GM21528 (cell line): ENCODE measurements around the gene SZT2.

Experiments used
- ATAC-seq: cut with Tn5 transposase; IDR thresholded peaks from one replicate; pipeline ENCODE4 v1.9.1; 2021; ENCODE audit warnings: mild to moderate bottlenecking, moderate library complexity; ENCODE audit not compliant: unreplicated experiment, low FRiP score

The SZT2 gene

DNA sequence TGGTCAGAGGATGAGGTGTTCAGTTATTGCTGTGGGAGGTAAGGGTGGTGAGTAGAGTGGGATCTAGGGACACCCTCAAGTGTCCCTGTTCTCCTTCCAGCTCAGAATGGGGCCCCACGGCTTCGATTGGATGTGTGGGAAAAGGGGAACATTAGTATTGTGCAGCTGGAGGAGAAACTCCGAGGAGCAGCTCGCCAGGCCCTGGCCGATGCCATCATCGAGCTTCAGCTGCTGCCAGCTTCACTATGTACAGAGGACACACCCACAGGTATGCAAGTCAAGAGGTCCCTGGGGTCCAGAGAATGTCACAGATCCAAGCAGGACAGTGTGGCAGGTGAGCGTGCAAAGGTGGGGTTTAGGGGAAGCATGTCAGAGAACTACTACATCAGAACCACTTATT, 50.1 kb downstream of the SZT2 start:
- no peak for ATAC-seq

DNA sequence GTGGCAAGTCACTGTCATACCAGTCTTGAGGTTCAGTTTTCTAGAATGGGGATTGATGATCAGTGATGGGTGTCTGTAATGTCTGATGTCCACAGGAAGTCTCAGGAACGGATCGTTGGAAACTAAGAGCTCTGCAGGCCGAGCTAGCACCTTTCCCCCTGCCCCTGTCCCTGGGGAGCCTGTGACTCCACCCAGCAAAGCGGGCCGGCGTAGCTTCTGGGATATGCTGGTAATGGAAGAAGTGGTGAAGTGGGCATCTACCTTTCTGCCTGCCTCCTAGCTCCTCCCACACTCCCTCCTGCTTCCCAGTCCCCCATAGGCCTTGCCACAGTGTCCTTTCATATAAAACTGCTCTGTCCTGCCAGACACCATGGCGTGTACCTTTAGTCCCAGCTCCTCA, 50.7 kb downstream of the SZT2 start:
- no peak for ATAC-seq

DNA sequence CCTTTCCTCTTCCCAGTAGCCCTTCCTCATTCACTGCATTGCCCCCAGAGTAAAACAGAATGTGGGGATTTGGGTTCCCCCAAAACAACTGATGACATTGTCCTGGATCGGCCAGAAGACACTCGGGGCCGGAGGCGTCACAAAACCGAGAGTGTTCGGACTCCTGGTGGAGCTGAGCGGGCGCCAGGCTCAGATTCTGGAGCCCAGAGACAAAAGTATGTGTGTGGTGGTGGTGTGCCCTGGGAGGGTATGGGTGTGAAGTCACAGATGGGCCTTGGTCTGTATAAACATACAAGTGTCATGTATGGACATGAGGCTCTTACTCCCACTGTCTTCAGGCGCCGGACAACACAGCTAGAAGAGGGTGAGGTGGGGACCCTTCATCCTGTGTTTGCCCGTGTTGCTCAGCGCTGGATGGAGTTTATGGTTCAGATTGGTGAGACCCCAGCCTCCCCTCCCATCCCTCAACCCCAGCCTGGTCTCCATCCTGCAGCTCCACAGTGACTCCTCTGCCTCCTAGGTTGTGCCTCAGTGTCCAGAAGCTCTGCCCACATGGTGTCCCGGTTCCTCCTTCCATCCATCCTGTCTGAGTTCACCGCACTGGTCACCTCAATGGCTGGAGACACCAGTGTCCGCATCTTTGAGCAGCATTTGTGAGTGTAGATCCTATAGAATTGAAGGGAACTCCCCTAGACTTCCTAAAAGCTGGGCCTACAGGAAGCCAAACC, 51.6 kb downstream of the SZT2 start:
- no peak for ATAC-seq

DNA sequence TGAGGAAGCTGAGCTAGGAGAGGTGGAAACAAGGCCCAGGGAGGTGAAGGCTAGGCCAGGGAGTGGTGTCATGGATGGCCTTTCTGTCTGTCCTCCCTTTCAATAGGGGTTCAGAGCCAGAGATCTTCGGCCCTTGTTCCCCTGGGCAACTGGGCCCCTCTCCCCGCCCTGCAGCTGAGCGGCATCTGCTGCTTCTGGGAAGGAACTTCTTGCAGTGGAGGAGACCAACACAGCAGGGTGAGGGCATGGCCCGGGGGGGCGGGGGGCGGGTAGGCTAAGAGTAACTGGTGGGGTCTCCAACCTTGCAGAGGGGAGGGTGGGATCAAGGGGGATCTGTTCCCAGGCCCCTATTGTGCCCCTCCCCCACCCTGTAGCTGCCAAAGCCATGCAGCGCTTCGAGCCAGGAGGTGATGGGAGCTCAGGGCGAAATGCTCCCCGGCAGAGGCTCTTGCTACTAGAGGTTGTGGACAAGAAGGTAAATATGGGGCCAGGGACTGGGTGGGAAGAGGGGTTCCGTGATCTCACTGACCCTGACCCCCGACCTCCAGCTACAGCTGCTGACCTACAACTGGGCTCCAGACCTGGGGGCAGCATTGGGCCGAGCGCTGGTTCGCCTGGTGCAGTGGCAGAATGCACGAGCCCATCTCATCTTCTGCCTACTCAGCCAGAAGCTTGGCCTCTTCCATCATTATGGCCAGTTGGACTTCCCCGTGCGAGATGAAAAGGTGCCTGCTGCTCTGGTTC, 52.4 kb downstream of the SZT2 start:
- ATAC-seq = no peak

DNA sequence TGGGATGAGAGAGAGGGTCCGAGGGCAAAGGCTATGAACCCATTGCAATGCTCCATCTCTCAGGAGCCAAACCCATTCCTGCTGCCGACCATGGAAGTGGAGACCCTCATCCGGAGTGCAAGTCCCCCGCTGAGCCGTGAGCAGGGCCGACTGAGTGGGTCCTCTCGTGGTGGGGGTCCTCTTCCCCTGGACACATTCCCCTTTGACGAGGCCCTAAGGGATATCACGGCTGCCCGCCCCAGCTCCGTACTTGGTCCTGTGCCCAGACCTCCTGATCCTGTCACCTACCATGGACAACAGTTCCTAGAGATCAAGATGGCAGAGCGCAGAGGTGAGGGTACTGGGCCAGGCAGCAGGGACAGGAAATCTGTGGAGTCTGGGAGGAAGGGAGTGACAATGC, 53.1 kb downstream of the SZT2 start:
- ATAC-seq = no peak

DNA sequence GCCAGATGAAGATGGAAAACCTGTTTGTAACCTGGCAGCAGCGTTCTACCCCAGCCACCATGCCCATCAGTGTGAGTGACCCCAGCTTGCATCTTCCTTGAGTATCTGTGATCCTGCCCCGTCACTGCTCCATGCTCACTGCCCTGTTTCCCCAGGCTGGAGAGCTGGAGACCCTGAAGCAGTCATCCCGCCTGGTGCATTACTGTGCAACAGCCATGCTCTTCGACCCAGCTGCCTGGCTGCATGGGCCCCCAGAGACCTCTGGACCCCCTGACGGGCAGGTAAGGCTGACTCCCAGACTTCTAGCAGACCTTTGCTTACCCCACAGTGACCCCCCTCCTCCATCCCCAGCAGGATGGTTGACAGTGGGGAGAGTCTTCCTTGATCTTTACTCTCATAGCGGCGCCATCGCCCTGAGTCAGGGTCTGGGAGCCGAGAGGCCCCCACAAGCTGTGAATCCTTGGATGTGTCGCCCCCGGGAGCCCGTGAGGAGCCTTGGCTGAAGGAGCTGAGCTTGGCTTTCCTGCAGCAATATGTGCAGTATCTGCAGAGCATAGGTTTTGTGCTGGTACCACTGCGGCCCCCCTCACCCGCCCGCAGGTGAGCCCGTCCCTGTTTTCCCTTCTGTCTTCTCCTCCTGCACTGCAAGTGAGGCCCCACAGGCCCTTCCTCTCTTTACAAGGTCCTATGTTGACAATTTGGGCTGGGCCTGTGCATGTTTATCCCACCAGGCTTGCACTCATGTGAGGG, 53.7 kb downstream of the SZT2 start:
- no peak for ATAC-seq

DNA sequence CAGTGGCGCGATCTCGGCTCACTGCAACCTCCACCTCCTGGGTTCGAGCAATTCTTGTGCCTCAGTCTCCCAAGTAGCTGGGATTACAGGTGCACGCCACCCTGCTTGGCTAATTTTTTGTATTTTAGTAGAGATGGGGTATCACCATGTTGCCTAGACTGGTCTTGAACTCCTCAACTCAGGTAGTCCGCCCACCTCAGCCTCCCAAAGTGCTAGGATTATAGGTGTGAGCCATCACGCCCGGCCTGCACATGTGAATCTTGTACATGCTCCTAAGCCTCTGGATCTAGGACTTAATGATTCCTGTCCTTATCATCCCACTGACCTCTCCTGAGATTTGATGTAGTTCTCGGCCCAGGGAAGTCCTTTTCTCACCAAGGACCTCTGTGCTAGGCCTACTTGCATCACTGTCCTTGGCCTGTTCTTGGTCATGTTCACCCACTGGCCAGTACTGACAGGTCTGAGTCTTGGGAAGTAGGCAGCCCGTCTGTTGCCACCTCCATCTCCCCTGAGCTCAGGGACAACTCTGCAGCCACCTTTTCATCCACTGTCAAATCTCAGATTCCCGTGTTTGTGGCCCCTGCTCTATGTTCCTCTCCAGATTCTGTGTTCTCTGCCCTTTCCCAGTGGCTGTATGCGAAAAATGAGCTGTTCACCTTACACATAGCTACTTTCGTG, 54.6 kb downstream of the SZT2 start:
- no peak for ATAC-seq

DNA sequence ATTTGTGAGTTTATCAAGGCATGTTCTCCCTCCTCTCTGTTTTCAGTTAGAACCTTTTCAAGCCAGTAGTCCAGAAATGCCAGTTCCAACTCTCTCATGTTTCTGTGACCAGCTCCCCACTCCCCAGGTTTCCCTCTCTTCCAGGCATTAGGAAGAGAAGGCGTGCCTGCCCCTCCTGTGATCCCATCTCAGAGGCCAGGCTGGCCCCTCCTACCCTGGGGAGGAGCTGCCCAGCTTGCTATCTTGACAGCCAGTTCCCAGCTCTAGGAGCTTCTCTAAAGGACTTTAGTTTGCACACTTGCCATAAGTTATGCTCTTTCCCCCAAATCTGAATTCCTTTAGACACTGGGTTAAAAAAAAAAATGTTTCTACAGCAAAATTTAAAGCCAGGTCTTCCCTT, 55.1 kb downstream of the SZT2 start:
- no peak for ATAC-seq

DNA sequence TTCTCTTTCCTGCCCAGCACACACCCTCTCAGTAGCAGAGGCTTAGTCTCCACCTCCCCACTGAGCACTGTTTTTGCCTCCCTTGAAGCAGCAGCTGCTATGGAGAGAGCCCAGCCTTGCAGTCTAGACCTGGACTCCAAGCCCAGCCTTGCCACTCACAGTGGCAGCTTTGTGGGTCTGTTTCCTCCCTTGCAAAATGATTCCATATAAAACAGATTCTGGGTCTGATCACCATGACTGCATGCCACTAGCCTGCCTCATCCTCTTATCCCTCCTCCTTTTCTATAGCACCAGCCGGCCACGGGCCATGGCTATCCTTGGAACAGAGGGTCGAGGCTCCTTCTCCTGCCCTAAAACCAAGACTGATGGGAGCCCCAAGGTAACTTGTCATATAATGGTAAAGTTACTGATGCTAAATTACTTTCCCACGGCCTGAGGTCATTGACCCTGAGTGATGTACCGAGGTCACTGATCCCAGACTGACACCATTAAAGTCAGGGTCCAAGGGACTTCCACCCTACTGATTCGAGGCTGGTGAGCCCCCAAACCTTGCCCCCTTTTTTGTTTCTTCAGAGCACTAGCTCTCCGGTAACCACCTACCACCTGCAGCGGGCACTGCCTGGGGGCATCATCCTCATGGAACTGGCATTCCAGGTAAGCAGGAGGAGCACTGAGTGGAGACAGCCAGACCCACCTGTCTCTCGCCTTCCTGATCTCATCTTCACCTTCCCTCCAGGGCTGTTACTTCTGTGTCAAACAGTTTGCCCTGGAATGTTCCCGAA, 56.1 kb downstream of the SZT2 start:
- ATAC-seq = no peak

DNA sequence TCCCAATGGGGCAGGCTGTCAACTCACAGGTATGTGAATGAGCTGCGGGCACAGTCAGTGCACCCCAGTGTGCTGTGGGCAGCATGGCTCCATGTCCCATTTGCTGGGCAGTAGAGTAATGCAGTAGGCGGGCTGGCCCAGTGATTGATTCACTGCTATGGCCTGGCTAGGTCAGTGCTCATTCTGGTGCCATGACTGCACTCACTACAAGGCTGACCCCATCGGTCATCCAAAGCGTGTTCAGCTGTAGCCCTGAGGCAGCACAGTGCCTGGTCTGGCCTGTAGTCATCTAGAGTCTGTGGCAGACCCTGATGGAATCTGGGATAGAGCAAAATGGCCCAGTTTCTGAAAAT, 56.7 kb downstream of the SZT2 start:
- no peak for ATAC-seq

DNA sequence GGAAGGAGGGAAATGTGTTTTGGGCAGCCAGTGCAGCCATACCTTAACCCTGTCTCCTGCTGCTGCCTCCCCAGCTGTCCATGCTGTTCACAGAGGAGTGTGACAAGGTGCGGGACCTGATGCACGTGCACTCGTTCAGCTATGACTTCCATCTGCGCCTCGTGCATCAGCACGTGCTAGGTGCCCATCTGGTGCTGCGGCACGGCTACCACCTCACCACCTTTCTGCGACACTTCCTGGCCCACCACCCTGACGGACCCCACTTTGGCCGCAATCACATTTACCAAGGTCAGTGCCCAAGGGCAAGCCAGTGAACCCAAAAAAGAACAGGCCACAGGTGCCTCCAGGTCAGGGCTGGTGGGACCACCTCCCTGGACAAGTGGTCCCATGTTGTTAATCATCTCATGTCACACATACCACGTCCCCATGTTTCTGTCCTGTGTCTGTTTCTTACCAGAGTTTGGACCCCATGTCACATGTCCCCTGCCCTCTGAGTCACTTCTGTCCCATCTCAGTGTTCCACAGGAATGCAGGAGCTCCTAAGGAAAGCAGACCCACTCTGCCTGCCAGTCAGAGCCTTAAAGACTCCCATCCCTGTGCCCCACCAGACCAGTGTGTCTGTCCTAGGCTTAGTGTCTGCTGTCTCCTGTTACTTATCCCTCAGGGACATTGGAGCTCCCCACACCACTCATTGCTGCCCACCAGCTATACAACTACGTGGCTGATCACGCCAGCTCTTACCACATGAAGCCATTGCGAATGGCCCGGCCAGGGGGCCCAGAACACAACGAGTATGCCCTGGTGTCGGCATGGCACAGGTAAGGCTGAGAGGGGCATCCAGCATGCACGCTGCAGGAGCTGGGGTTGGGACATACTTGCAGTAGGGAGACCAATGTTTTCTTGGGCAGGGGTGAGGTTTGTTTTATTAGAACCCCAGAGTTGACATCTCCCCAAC, 57.5 kb downstream of the SZT2 start:
- no peak for ATAC-seq

DNA sequence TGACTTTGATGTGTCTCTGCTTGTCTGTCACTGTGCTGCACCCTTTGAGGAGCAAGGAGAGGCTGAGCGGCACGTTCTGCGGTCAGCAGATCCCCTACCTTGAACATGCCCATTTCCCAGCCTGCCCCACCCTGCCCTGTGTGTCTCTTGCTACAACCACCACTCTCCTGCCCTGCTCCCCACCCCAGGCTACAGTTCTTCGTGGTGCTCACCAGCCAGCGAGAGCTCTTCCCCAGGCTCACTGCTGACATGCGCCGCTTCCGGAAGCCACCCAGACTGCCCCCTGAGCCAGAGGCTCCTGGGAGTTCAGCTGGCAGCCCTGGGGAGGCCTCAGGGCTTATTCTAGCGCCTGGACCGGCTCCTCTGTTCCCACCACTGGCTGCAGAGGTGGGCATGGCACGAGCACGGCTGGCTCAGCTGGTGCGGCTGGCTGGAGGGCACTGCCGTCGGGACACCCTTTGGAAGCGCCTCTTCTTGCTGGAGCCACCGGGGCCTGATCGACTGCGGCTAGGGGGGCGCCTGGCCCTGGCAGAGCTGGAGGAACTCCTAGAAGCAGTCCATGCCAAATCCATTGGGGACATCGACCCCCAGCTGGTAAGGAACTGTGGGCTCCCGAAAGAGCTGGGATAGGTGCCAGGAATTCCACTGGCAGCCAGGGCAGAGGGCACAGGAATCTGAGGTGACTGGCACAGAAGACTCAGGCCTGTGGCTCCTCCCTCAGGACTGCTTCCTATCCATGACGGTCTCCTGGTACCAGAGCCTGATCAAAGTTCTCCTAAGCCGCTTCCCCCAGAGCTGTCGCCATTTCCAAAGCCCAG, 58.4 kb downstream of the SZT2 start:
- ATAC-seq = no peak

DNA sequence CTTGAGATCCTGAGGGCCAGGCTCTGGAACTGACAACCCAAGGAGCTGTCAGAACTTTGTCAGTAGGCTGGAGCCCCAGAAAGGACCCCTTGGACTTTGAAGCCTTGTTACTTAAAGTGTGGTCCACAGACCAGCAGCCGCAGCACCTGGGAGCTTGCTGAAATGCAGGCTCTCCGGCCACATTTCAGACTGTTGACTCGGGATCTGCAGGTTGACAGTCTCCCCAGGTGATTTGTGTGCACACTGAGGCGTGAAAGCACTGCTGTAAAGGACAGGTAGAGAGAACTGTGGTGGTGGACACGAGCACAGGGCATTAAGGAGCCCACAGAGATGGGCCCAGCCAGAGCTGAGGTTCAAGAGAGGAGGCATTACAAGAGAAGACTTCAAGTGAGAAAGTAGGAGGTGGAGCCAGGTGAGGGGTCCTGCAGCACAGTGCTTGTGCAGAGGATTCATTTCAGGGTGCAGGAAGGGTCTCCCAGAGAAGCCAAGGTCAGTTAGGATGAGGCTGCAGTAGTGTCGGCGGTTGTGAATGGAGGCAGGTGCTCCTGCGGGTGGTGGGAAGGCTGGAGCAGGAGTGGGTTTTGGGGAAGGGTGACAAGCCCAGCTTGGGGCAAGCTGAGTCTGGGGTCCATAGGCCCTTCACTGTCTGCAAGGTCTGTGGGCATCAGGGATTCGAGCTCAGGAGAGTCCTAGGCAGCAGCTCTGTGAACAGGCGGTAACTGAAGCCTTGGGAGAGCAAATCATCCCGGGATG, 59.4 kb downstream of the SZT2 start:
- no peak for ATAC-seq

DNA sequence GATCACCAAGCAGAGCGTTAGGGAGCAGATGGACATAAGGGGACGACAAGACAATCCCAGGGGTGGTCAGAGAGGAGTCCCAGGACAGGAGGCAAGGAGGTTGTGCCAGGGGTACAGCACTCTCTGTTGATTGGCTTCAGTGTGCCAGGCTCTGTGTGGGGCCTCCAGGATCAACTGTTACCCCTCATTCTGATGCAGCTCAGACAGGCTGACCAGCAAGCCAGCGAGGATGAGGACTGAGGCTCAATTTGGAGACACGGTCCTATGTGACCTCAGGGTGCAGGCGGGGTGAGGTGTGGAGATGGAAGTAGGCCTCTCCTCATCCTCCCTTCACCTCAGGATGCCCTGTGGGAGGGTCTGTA, 60.0 kb downstream of the SZT2 start:
- no peak for ATAC-seq

DNA sequence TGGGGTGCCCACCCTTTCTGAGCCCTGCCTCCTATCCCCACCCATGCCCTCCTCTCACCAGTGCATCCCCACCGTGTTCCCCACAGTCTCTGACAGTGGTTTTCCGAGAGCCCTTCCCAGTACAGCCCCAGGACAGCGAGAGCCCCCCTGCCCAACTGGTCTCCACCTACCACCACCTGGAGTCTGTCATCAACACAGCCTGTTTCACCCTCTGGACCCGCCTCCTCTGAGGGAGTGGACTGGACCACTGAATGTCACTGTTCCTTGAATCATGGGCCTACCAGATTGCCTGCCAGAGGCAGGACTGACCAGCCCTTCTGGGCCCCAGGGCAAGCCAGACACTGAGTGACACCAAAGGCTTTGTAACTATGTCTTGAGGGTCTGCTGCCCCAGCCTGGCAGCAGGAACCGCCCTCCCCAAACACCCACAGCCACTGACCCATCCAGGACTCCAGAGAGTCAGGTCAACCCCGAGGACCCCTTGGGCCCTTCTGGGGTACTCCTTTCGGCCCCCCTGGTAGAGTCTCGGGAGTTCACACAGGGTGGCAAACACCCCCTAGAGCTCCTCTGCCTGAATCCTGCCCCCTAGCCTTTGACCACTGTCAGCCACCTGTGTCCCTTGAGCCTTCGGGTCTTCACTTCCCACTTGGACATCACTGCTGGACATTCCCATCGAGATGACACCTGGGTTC, 60.7 kb downstream of the SZT2 start:
- no peak for ATAC-seq

DNA sequence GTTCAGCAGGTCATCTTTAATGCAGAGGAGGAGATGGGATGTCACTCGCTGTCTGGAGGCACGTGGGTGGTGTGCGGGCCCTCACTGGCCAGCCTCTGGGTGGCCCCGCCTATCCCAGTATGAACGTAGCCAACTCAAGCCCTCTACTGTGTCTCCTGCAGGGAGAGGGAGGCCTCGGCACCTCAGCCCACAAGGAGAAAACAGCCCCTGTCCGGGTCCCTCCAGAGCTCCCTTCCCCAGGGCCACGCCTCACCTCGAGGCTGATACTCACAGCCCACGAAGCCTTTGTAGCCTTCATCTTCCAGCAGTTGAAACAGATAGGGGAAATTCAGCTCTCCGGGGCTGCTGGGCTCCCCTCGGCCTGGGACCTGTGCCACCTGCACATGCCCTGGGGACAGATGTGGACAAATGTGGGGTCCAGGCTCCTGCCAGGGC, 61.5 kb downstream of the SZT2 start:
- no peak for ATAC-seq
